ENCODE measurements around the gene PRSS27. TPM values are rescaled to one million over a fixed set of nuclear protein-coding genes. Genes with fewer than 3 reads are reported as not detected.
"Not testable (repeated sequence)": the region's sequence is repeated elsewhere in the genome, so short reads cannot be mapped to it uniquely, and the experiment has no call there.

Gene PRSS27
- total and polyA plus RNA-seq, 2 of the 8 experiments (the other 6 are each of a cell fraction or from before 2014, with no cell fraction given), result 1.3 to 7.5 TPM

- no peak for TF ChIP-seq MAX (IDR thresholded peaks at IDR 0.05)
- TF ChIP-seq CHD1 (IDR thresholded peaks at IDR 0.05; ENCODE audit: low read depth, low read length), result no peak
- TF ChIP-seq SP4 (IDR thresholded peaks at IDR 0.05; ENCODE audit: low read length), result no peak
These were observed 29.8 kb downstream of the PRSS27 start (continued) for GRCh38 chr16:2689968-2690801.

GRCh38 chr16:2689422-2689821, 30.6 kb downstream of the PRSS27 start:
- H3K4me3 ChIP-seq (ENCODE audit: extremely low read depth in 1 of 4, insufficient read depth in 2 of 4, low read depth in 3 of 4, low read length in 4 of 4); H2BK12ac ChIP-seq (ENCODE audit: low read depth, low read length); H3K23ac ChIP-seq (ENCODE audit: insufficient read length); H3K9ac ChIP-seq (replicated peaks in 1 of 4; ENCODE audit: extremely low read depth in 1 of 4, low read depth in 3 of 4, low read length in 3 of 4); H3K27me3 ChIP-seq (replicated peaks in 1 of 4; ENCODE audit: control insufficient read depth in 3 of 4, extremely low read depth in 1 of 4, insufficient read depth in 3 of 4, low read length in 3 of 4); H3K23me2 ChIP-seq (ENCODE audit: low read depth, low read length); DNase-seq (ENCODE audit: low read depth in 1 of 2, low spot score in 2 of 2); H2BK20ac ChIP-seq (ENCODE audit: low read length); CTCF ChIA-PET (ENCODE audit: partially characterized antibody); H3K18ac ChIP-seq (ENCODE audit: extremely low read depth, low read length); H2BK120ac ChIP-seq (replicated peaks; ENCODE audit: low read depth, low read length); H3K9me3 ChIP-seq (ENCODE audit: insufficient read depth in 2 of 2, low read depth in 1 of 2, low read length in 1 of 2); H3K56ac ChIP-seq (replicated peaks; ENCODE audit: insufficient read length, low read depth, low read length); H2AK5ac ChIP-seq (ENCODE audit: low read depth, low read length); POLR2A ChIA-PET (ENCODE audit: partially characterized antibody); H2AFZ ChIP-seq (ENCODE audit: low read length); H3K4me2 ChIP-seq (ENCODE audit: insufficient read depth in 1 of 2, low read depth in 2 of 2, low read length in 2 of 2); H3K36me3 ChIP-seq (ENCODE audit: control insufficient read depth in 2 of 4, insufficient read depth in 4 of 4, low read length in 3 of 4); H3K4ac ChIP-seq (replicated peaks; ENCODE audit: insufficient read length, low read depth, low read length); H4K91ac ChIP-seq (replicated peaks; ENCODE audit: insufficient read length, low read length); FAIRE-seq; H3K4me1 ChIP-seq (replicated peaks in 1 of 4; ENCODE audit: control insufficient read depth in 3 of 4, insufficient read depth in 4 of 4, low read length in 3 of 4); H4K5ac ChIP-seq (ENCODE audit: insufficient read length, low read depth, low read length); H3K14ac ChIP-seq (ENCODE audit: insufficient read length); H2BK15ac ChIP-seq (ENCODE audit: low read length); H3K27ac ChIP-seq (ENCODE audit: low read depth, low read length); H2BK5ac ChIP-seq (ENCODE audit: low read depth, low read length); H4K8ac ChIP-seq (ENCODE audit: extremely low read depth, insufficient read depth, low read length): not testable (repeated sequence)
- WGBS, 2 experiments (ENCODE audit: extremely low coverage in 1 of 2, insufficient coverage in 1 of 2, insufficient read length in 1 of 2, insufficient replicate concordance in 2 of 2, low coverage in 1 of 2, low lambda C conversion rate in 2 of 2, missing lambda C conversion rate in 1 of 2), result no CpG with 5 or more reads among the region's 13 CpGs
- Histone ChIP-seq H4K20me1 (replicated peaks in 1 of 2; ENCODE audit: control insufficient read depth in 1 of 2, insufficient read depth in 2 of 2, low read length in 2 of 2) (peaks cover 3 to 16% of the 10 kb centered on the region in 2 experiments), H3K79me1 (ENCODE audit: low read depth, low read length) (peaks cover 27% of the 10 kb centered on the region), H3K79me2 (ENCODE audit: control insufficient read depth in 1 of 2, insufficient read depth in 2 of 2, low read length in 2 of 2) (peaks cover 0 to 42% of the 10 kb centered on the region in 2 experiments; a peak in 3 of 4 replicates)
